Suprapubic skin (tissue), 4 donors: ENCODE results near the gene ART1.
"Not testable (repeated sequence)": the region's sequence is repeated elsewhere in the genome, so short reads cannot be mapped to it uniquely, and the experiment has no call there.

Experiments
- EP300 ChIP-seq: sonication (generic); formaldehyde crosslinking; IDR thresholded peaks from one replicate; pipeline ENCODE4 v1.6.1; 2017; ENCODE audit warnings: antibody characterized with exemption
- POLR2A ChIP-seq, 2 donors: fragments of 450-650 bp; IDR thresholded peaks; one replicate each; pipeline ENCODE4 v1.6.1; 2017; ENCODE audit warnings: antibody characterized with exemption in 2 of 2, mild to moderate bottlenecking in 2 of 2, moderate library complexity in 2 of 2
- POLR2AphosphoS5 ChIP-seq, 3 donors: sonication (generic); formaldehyde crosslinking; IDR thresholded peaks; one replicate each; pipeline ENCODE4 v1.6.1; 2017; ENCODE audit warnings: antibody characterized with exemption in 3 of 3
- TF ChIP-seq, protein P1 (sequence below), 2 donors: fragments of 200-600 bp in 1 of 2; fragments of 450-650 bp in 1 of 2; sonication (generic) in 1 of 2; IDR thresholded peaks; one replicate each; pipeline ENCODE4 v1.5.1; 2016 to 2019; ENCODE audit warnings: antibody characterized with exemption in 2 of 2, mild to moderate bottlenecking in 1 of 2, moderate library complexity in 1 of 2

GRCh38 chr11:3649374-3649773, 4.4 kb downstream of the ART1 start:
- TF ChIP-seq, protein P1, sequence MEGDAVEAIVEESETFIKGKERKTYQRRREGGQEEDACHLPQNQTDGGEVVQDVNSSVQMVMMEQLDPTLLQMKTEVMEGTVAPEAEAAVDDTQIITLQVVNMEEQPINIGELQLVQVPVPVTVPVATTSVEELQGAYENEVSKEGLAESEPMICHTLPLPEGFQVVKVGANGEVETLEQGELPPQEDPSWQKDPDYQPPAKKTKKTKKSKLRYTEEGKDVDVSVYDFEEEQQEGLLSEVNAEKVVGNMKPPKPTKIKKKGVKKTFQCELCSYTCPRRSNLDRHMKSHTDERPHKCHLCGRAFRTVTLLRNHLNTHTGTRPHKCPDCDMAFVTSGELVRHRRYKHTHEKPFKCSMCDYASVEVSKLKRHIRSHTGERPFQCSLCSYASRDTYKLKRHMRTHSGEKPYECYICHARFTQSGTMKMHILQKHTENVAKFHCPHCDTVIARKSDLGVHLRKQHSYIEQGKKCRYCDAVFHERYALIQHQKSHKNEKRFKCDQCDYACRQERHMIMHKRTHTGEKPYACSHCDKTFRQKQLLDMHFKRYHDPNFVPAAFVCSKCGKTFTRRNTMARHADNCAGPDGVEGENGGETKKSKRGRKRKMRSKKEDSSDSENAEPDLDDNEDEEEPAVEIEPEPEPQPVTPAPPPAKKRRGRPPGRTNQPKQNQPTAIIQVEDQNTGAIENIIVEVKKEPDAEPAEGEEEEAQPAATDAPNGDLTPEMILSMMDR (IDR thresholded peaks at IDR 0.05) = not testable (repeated sequence)
- not testable (repeated sequence) for TF ChIP-seq POLR2A (IDR thresholded peaks at IDR 0.05); POLR2AphosphoS5 (IDR thresholded peaks at IDR 0.05); EP300
